GM18499 (cell line): Measurements from ENCODE around the gene CLDN14.

Experiments used
- ATAC-seq: cut with Tn5 transposase; IDR thresholded peaks from one replicate; pipeline ENCODE4 v1.9.1; 2021; ENCODE audit warnings: moderate number of reproducible peaks; ENCODE audit not compliant: insufficient read depth, unreplicated experiment

Gene CLDN14

DNA sequence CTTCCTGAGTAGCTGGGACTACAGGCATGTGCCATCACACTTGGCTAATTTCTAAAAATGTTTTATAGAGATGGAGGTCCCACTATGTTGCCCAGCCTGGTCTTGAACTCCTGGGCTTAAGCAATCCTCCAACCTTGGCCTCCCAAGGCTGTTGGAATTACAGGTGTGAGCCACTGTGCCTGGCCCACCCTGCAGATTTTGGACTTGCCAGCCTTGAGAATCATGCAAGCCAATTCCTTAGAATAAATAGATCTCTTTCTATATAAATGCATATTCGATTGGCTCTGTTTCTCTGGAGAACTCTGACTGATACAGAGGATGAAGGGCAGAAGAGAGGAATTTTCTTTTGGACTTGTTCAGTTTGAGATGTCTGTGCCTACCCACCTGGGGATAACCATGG, 6.7 kb downstream of the CLDN14 start:
- ATAC-seq: no peak

DNA sequence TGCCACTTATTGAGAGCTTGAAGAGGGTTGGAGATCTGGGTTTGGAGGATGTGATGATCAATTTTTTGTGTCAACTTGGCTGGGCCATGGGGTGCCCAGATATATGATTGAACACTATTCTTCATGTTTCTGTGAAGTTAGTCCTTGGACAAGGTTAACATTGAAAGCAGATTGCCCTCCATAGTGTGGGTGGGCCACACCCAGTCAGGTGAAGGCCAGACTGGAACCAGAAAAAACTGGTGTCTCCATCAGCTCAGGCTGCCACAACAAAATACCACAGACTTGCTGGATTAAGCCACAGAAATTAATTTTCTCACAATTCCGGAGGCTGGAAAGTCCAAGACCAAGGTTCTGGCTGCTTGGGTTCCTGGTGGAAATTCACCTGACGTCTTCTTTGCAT, 7.5 kb downstream of the CLDN14 start:
- ATAC-seq: no peak

DNA sequence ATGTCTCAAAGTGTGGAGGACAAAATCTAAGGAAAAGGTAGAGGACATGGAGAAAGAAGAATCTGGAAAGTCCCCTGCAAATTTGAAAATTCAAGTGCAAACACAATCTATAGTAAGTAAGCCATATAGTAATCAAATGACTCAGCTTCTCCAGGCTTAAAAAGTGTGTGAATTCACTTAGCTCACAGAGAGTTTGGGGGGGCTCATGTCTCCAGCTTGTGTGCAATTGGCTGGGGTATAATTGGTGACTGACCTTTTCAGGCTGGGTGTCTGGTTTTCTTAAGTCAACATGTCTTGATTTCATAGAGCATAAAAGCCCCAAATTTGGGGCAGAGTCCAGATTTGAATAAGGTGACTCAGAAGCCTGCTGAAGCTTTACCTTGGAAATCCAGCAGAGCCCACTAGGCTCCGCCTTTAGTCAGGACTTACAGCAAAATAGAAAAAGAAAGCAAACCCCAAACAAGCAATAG, 8.6 kb downstream of the CLDN14 start:
- ATAC-seq: peak; percentile 61

- ATAC-seq: no peak
Observed at GRCh38 chr21:36470294-36470693, 9.6 kb downstream of the CLDN14 start.

GRCh38 chr21:36466061-36466511, 13.8 kb downstream of the CLDN14 start:
- no peak for ATAC-seq

DNA sequence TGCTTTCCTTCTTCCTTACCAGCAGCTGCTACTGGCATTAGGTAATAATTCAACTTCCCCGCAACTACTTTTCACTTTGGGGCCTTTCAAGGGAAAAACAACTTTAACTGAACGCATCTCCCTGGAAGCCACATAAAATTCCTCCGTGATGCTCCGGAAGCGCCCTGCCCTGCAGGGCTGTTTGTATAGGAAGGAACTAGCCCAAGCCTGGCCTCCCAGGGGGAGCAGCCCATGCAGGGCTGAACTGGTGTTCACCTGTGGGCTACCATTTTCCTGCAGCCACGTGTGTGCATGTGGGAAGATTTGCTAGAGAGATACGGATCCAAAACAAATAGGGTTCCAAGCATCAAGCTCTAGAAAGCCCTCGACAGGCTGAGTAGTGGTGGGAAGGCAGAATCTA, 14.4 kb downstream of the CLDN14 start:
- no peak for ATAC-seq

- ATAC-seq: no peak
Observed at GRCh38 chr21:36464590-36464989, 15.3 kb downstream of the CLDN14 start.

GRCh38 chr21:36463991-36464390, 15.9 kb downstream of the CLDN14 start:
- ATAC-seq: no peak

DNA sequence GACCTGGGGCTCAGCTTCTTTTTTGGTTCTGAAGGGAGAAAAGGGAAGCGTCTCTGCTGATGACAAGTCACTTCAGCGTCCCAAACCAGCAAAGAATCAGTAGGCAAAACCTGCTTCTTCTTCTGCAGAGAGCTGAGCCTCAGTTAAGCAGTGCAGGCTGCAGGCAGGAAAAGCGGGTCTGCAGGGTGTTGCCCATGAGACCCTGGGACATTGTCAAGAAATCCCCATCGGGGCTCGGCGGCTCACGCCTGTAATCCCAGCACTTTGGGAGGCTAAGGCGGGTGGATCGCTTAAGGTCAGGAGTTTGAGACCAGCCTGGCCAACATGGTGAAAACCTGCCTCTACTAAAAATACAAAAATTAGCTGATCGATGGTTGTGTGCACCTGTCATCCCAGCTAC, 16.7 kb downstream of the CLDN14 start:
- ATAC-seq: no peak

DNA sequence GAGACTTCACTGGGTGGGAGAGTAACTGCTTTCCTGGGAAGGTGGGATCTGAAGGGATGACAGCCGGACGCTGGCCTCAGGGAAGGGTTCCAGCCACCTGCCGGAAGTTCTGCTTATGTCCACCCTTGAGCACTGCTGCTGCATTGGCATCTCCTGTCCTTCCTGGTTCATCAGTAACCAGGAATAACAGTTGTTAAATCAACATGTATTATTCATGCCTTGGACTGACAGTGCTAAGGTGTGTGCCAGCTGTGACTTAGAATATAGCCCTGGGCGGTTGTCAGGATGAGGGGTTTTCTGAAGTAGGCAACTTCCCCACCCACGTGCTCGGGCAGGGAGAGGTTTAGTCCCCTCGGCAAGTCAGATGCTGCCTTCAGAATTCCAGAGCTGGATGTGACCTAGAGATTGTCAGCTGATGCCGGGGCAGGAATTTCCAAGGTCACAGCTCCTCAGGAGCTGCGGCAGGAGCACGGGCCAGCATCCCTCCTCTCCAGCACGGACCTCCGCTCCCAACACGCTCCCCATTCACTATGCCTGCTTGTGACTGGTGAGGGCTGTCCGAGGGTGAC, 17.9 kb downstream of the CLDN14 start:
- ATAC-seq: no peak

- ATAC-seq: no peak
Observed at GRCh38 chr21:36461277-36461917, 18.5 kb downstream of the CLDN14 start.

DNA sequence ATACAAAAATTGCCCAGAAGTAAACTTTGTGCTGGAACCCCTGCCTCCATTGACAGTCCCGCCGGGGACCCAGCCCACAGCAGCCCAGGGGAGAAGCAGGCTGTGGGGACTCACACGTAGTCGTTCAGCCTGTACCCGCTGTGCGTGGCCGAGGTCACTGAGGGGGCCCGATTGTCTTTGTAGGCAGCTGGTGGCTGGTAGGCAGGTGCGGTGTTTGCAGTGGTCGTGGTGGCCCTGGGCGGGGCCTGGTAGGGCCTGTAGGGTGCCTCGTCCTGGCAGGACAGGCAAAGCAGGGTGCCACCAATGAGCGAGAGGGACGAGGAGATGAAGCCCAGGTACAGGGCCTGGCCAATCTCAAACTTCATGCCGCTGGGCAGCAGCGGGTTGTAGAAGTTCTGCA, 19.1 kb downstream of the CLDN14 start:
- ATAC-seq: no peak

GRCh38 chr21:36459098-36459497, 20.8 kb downstream of the CLDN14 start:
- ATAC-seq: no peak

DNA sequence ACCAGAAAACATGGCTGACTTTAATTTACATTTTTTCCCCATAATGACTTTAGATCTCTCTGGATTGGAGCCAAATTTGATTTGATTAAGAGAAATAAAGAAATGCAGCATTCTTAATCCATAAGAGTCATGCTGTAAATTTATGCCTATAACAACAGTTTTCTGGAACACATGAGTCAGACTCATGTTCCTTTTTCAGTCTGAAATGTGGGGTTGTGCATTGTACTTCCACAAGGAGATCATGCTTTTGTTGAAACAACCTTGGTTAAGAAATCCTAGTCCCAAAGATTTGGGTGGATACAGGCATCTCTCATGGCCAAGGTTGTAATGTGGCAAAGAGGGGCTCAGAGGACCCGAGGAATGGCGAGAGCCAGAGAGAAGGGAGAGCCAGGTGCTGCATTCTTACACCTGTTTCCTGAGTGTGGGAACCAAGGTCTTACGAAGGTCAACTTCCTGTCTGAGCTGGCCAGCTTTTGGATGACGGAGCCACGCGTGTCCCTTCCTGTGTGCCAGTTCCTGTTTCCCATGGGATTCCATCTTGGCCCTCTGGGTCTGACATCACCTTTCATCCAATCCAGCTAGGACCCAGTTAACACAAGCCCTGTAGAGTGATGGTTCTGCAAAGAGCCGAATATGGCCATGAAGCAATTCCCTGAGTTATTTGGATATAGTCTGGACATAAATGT, 23.1 kb downstream of the CLDN14 start:
- ATAC-seq: no peak

GRCh38 chr21:36454706-36455105, 25.2 kb downstream of the CLDN14 start:
- ATAC-seq: no peak

- no peak for ATAC-seq
Observed at GRCh38 chr21:36454093-36454531, 25.8 kb downstream of the CLDN14 start.

GRCh38 chr21:36452281-36452825, 27.6 kb downstream of the CLDN14 start:
- no peak for ATAC-seq

- no peak for ATAC-seq
Observed at GRCh38 chr21:36451506-36451905, 28.4 kb downstream of the CLDN14 start.

DNA sequence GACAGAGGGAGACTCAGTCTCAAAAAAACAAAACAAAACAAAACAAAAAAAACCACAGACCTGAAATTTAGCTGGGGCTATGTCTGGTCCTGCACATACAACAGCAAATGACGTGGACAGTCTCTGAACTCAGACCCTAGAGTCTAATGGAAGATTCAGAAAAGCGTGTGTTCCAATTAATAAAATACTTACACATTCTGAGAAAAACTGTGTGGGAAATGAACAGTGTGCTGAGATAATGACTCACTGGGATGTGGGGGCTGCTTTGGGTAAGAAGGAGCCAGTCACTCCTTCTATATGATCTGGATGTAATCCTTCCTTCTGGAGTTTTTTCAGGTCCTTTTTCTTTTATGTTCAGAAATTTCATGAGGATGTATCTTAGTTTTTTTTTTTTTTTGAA, 29.4 kb downstream of the CLDN14 start:
- no peak for ATAC-seq

DNA sequence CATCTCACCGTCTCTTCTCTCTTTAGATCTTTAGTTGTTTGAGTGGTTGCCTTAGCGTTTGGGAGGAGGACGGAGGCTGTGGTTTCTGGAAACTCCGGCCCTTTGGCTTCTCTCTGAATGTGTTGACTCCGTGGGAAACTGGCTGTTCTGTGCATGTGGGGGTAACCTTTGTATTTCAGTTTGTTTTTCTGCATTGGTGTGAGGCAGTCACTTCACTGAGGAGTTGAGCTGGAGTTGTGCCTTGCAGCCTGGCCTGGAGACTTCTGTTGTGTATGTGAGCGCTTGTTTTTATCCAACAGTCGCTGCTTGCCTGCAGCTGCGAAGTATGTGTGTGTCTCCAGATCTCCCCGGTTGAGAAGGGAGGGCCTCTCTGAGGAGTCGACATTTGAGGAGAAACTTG, 33.6 kb downstream of the CLDN14 start:
- no peak for ATAC-seq

- no peak for ATAC-seq
Observed at GRCh38 chr21:36441715-36442114, 38.2 kb downstream of the CLDN14 start.
